ENCODE data around the gene RHBDD2.
"Not testable (repeated sequence)": the region's sequence is repeated elsewhere in the genome, so short reads cannot be mapped to it uniquely, and the experiment has no call there.

Gene RHBDD2

DNA sequence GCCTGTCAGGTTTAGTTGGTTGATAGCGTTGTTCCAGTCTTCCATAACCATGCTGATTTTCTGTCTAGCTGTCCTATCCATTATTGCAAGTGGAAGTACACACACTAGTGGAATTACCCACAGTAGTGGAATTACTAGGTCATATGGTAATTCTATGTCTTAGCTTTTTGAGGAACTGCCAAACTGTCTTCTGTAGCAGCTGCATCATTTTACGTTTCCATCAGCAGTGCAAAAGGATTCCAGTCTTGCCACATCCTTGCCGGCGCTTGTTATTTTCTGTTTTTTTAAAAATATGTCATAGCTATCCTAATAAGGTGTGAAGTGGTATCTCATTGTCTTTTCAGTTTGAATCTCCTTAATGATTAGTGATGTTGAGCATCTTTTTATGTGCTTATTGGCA, 17.2 kb upstream of the RHBDD2 start:
- no peak overlapping the region for H3K9ac ChIP-seq (ENCODE audit: low read length)
- DNase-seq: no peak
- peaks cover 5% of the 10 kb centered on the region for H3K4me1 ChIP-seq (ENCODE audit: low read length)
- H3K36me3 ChIP-seq (replicated peaks; ENCODE audit: insufficient read depth, low read length): no peaks in the 10 kb centered on the region
- no peak overlapping the region for H3K4me2 ChIP-seq (ENCODE audit: low read depth, low read length)
- H3F3A ChIP-seq (ENCODE audit: insufficient read depth, low read length): peaks cover 1% of the 10 kb centered on the region; the same call in 1 of the 2 replicates
- no peak overlapping the region for H3K27ac ChIP-seq (ENCODE audit: low read length)
- H3K9me2 ChIP-seq (replicated peaks; ENCODE audit: insufficient read depth, low read length): no peaks in the 10 kb centered on the region
- no peaks in the 10 kb centered on the region for H4K20me1 ChIP-seq (ENCODE audit: insufficient read depth, low read length)
- no peaks in the 10 kb centered on the region for H3K27me3 ChIP-seq (replicated peaks; ENCODE audit: insufficient read depth, low read length)
- H3K4me3 ChIP-seq (ENCODE audit: low read length): no peak overlapping the region
- H3K9me3 ChIP-seq (replicated peaks; ENCODE audit: insufficient read depth, low read length): no peaks in the 10 kb centered on the region
- no peaks in the 10 kb centered on the region for H3K79me2 ChIP-seq (ENCODE audit: low read length)
- H2AFZ ChIP-seq (ENCODE audit: low read length): no peak overlapping the region
- TF ChIP-seq EZH2 (optimal IDR thresholded peaks at IDR 0.05; ENCODE audit: low read depth, low read length) (no peak), EZH2phosphoT487 (IDR thresholded peaks at IDR 0.05; ENCODE audit: low read length) (no peak)
- TF ChIP-seq, protein P1, sequence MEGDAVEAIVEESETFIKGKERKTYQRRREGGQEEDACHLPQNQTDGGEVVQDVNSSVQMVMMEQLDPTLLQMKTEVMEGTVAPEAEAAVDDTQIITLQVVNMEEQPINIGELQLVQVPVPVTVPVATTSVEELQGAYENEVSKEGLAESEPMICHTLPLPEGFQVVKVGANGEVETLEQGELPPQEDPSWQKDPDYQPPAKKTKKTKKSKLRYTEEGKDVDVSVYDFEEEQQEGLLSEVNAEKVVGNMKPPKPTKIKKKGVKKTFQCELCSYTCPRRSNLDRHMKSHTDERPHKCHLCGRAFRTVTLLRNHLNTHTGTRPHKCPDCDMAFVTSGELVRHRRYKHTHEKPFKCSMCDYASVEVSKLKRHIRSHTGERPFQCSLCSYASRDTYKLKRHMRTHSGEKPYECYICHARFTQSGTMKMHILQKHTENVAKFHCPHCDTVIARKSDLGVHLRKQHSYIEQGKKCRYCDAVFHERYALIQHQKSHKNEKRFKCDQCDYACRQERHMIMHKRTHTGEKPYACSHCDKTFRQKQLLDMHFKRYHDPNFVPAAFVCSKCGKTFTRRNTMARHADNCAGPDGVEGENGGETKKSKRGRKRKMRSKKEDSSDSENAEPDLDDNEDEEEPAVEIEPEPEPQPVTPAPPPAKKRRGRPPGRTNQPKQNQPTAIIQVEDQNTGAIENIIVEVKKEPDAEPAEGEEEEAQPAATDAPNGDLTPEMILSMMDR (IDR thresholded peaks at IDR 0.05; ENCODE audit: low read length): no peak

DNA sequence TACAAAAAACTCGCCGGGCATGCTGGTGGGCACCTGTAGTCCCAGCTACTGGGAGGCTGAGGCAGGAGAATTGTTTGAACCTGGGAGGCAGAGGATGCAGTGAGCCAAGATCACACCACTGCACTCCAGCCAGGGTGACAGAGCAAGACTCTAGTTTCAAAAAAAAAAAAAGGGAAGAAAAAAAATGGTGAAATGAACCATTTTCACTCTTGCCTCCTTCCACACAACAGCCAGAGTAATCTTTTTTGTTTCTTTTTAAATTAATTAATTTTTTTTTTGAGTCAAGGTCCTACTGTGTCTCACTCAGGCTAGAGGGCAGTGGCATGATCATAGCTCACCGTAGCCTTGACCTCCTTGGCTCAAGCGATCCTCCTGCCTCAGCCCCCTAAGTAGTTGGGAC, 14.6 kb upstream of the RHBDD2 start:
- H4K20me1 ChIP-seq (ENCODE audit: insufficient read depth, low read length); H3K4me2 ChIP-seq (ENCODE audit: low read depth, low read length); H3K4me3 ChIP-seq (ENCODE audit: low read length); H3F3A ChIP-seq (ENCODE audit: insufficient read depth, low read length); H3K79me2 ChIP-seq (ENCODE audit: low read length); H3K9ac ChIP-seq (ENCODE audit: low read length); H3K27me3 ChIP-seq (replicated peaks; ENCODE audit: insufficient read depth, low read length); H2AFZ ChIP-seq (ENCODE audit: low read length); H3K27ac ChIP-seq (ENCODE audit: low read length); H3K9me3 ChIP-seq (replicated peaks; ENCODE audit: insufficient read depth, low read length); H3K36me3 ChIP-seq (replicated peaks; ENCODE audit: insufficient read depth, low read length); H3K9me2 ChIP-seq (replicated peaks; ENCODE audit: insufficient read depth, low read length); DNase-seq: not testable (repeated sequence)
- H3K4me1 ChIP-seq (ENCODE audit: low read length): peaks cover 14% of the 10 kb centered on the region

DNA sequence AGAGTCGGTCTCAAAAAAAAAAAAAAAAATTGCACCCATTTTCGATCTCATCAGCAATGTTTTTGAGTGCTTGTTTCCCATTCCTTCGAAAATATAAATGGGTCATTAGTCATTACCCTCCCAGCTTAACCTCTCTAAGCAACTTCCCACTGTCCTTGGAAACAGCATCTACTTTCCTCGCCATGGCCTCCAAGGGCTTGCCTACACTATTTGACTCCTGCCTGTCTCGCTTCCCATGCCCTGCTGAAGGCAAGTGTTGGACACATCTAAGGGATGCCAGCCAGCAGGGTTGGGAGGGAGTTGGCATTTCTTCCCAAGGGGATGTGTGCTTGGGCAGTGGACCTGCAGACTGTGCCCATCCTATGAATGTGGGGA, 12.7 kb upstream of the RHBDD2 start:
- peak overlapping the region; percentile 71; the same call in 1 of the 2 replicates for H2AFZ ChIP-seq (ENCODE audit: low read length)
- TF ChIP-seq EZH2phosphoT487 (IDR thresholded peaks at IDR 0.05; ENCODE audit: low read length) (no peak), EZH2 (optimal IDR thresholded peaks at IDR 0.05; ENCODE audit: low read depth, low read length) (no peak)
- TF ChIP-seq, protein P1 (IDR thresholded peaks at IDR 0.05; ENCODE audit: low read length): no peak
- H3K36me3 ChIP-seq (replicated peaks; ENCODE audit: insufficient read depth, low read length): no peaks in the 10 kb centered on the region
- H3K27ac ChIP-seq (ENCODE audit: low read length): no peak overlapping the region
- peaks cover 10% of the 10 kb centered on the region; the same call in 1 of the 2 replicates for H3F3A ChIP-seq (ENCODE audit: insufficient read depth, low read length)
- H3K4me1 ChIP-seq (ENCODE audit: low read length): peaks cover 14% of the 10 kb centered on the region
- H3K9ac ChIP-seq (ENCODE audit: low read length): no peak overlapping the region
- no peaks in the 10 kb centered on the region for H3K9me3 ChIP-seq (replicated peaks; ENCODE audit: insufficient read depth, low read length)
- H3K79me2 ChIP-seq (ENCODE audit: low read length): no peaks in the 10 kb centered on the region
- H4K20me1 ChIP-seq (ENCODE audit: insufficient read depth, low read length): no peaks in the 10 kb centered on the region
- no peak for DNase-seq
- H3K4me2 ChIP-seq (ENCODE audit: low read depth, low read length): peak overlapping the region; percentile 90
- no peaks in the 10 kb centered on the region for H3K9me2 ChIP-seq (replicated peaks; ENCODE audit: insufficient read depth, low read length)
- H3K27me3 ChIP-seq (replicated peaks; ENCODE audit: insufficient read depth, low read length): no peaks in the 10 kb centered on the region
- H3K4me3 ChIP-seq (ENCODE audit: low read length): no peak overlapping the region

DNA sequence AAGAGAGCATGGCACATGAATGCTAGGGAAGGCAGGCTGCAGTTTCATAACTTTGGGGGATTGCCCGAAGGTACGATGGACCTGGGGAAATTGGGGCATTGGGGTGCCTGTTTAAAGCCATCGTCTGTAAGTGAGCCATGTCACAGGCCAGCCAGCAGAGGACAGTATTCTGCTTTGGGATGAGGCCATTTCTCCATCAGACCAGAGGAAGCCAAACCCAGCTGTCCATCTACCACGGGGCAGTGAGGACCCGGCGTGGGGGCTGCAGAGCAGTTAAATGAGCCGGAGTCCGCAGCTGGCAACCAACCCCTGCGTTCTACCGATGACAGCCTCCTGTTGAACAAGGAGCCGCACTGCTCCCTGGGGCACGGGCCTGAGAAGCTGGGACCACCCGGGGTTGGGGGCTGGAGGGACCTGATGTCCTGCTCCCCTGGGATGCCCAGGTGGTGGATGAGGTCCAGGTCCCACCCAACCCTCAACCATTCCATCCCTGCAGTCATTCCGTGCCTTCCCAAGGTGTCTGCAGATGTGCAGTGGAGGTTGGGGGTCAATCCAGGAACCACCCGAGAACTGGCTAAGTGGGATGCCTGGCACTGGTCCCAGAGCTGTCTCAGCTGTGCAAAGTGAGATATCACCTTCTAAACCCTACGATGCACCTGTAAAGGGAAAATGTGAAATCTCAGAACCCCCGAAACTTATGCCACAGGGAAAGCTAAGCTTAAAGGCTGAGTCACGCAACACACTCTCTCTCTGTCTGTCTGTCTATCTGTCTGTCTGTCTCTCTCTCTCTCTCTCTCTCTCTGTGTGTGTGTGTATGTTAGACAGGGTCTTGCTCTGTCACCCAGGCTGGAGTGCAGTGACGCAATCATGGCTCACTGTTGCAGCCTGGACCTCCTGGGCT, 12.1 kb upstream of the RHBDD2 start:
- no peaks in the 10 kb centered on the region for H3K36me3 ChIP-seq (replicated peaks; ENCODE audit: insufficient read depth, low read length)
- H3K4me2 ChIP-seq (ENCODE audit: low read depth, low read length): peak overlapping the region; percentile 90
- peaks cover 10% of the 10 kb centered on the region; the same call in 1 of the 2 replicates for H3F3A ChIP-seq (ENCODE audit: insufficient read depth, low read length)
- H3K27ac ChIP-seq (ENCODE audit: low read length): peak overlapping the region; percentile 37; the same call in 1 of the 2 replicates
- H3K4me1 ChIP-seq (ENCODE audit: low read length): peaks cover 14% of the 10 kb centered on the region
- H3K27me3 ChIP-seq (replicated peaks; ENCODE audit: insufficient read depth, low read length): no peaks in the 10 kb centered on the region
- DNase-seq: peak; percentile 80
- H3K4me3 ChIP-seq (ENCODE audit: low read length): peak overlapping the region; percentile 29; the same call in 1 of the 2 replicates
- no peak overlapping the region for H3K9ac ChIP-seq (ENCODE audit: low read length)
- no peaks in the 10 kb centered on the region for H3K79me2 ChIP-seq (ENCODE audit: low read length)
- no peaks in the 10 kb centered on the region for H3K9me3 ChIP-seq (replicated peaks; ENCODE audit: insufficient read depth, low read length)
- no peaks in the 10 kb centered on the region for H3K9me2 ChIP-seq (replicated peaks; ENCODE audit: insufficient read depth, low read length)
- H2AFZ ChIP-seq (ENCODE audit: low read length): peak overlapping the region; percentile 71
- no peaks in the 10 kb centered on the region for H4K20me1 ChIP-seq (ENCODE audit: insufficient read depth, low read length)
- no peak for TF ChIP-seq EZH2phosphoT487 (IDR thresholded peaks at IDR 0.05; ENCODE audit: low read length)
- TF ChIP-seq, protein P1 (IDR thresholded peaks at IDR 0.05; ENCODE audit: low read length): peak; percentile 93
- no peak for TF ChIP-seq EZH2 (optimal IDR thresholded peaks at IDR 0.05; ENCODE audit: low read depth, low read length)

Data from MM.1S (cell line).